Measurements from ENCODE around the gene EPS8L1.
"Not testable (repeated sequence)": the region's sequence is repeated elsewhere in the genome, so short reads cannot be mapped to it uniquely, and the experiment has no call there.

EPS8L1 gene

GRCh38 chr19:55050749-55051532, 24.7 kb upstream of the EPS8L1 start:
- DNase-seq (ENCODE audit: low read depth): no peak

- DNase-seq (ENCODE audit: low read depth): no peak
Observed at GRCh38 chr19:55053735-55054134, 21.9 kb upstream of the EPS8L1 start.

GRCh38 chr19:55056827-55057226, 18.8 kb upstream of the EPS8L1 start:
- DNase-seq (ENCODE audit: low read depth): no peak

GRCh38 chr19:55058781-55059610, 16.7 kb upstream of the EPS8L1 start:
- DNase-seq (ENCODE audit: low read depth): no peak

- DNase-seq (ENCODE audit: low read depth): not testable (repeated sequence)
Observed at GRCh38 chr19:55060287-55060686, 15.4 kb upstream of the EPS8L1 start.

- DNase-seq (ENCODE audit: low read depth): peak; percentile 91
Observed at GRCh38 chr19:55062735-55063491, 12.8 kb upstream of the EPS8L1 start, which contains the start of gene RDH13. RDH13 (minus strand) TSS chr19:55063148; CDS start chr19:55063032, 116 bp downstream.

GRCh38 chr19:55063492-55063843, 12.2 kb upstream of the EPS8L1 start:
- DNase-seq (ENCODE audit: low read depth): no peak

GRCh38 chr19:55065516-55065915, 10.2 kb upstream of the EPS8L1 start:
- not testable (repeated sequence) for DNase-seq (ENCODE audit: low read depth)

- DNase-seq (ENCODE audit: low read depth): no peak
Observed at GRCh38 chr19:55066107-55066709, 9.5 kb upstream of the EPS8L1 start.

- DNase-seq (ENCODE audit: low read depth): no peak
Observed at GRCh38 chr19:55067869-55068268, 7.8 kb upstream of the EPS8L1 start.

- DNase-seq (ENCODE audit: low read depth): no peak
Observed at GRCh38 chr19:55068950-55069864, 6.5 kb upstream of the EPS8L1 start.

GRCh38 chr19:55069865-55070197, 5.8 kb upstream of the EPS8L1 start:
- no peak for DNase-seq (ENCODE audit: low read depth)

- DNase-seq (ENCODE audit: low read depth): no peak
Observed at GRCh38 chr19:55070466-55071128, 5.1 kb upstream of the EPS8L1 start.

GRCh38 chr19:55071129-55071502, 4.6 kb upstream of the EPS8L1 start:
- DNase-seq (ENCODE audit: low read depth): no peak

- no peak for DNase-seq (ENCODE audit: low read depth)
Observed at GRCh38 chr19:55071913-55072312, 3.8 kb upstream of the EPS8L1 start.

- no peak for DNase-seq (ENCODE audit: low read depth)
Observed at GRCh38 chr19:55076321-55076720, 652 bp downstream of the EPS8L1 start.

GRCh38 chr19:55077106-55077505, 1.4 kb downstream of the EPS8L1 start:
- DNase-seq (ENCODE audit: low read depth): no peak

- DNase-seq (ENCODE audit: low read depth): no peak
Observed at GRCh38 chr19:55078996-55079395, 3.3 kb downstream of the EPS8L1 start.

GRCh38 chr19:55079400-55080038, 3.9 kb downstream of the EPS8L1 start:
- DNase-seq (ENCODE audit: low read depth): no peak
